Endothelial cell of umbilical vein (primary cell): Measurements from ENCODE around the gene KRTAP22-1. TPM values are rescaled to one million over a fixed set of nuclear protein-coding genes. Genes with fewer than 3 reads are reported as not detected.

ENCODE experiments used
- BruUV-seq: library from RNA; stranded (reverse); fragments of 400-500 nt; replicated peaks from 2 replicates; lab custom pipeline; 2021; lab: Mats Ljungman, UMichigan
- CTCF ChIA-PET: fragments of 300-600, 350-600 bp; sonication (Branson Sonifier 250); formaldehyde crosslinking; loops from one replicate; lab custom pipeline; 2021; ENCODE audit warnings: antibody characterized with exemption, inconsistent platforms; lab: Charles Lee
- POLR2A ChIA-PET: fragments of 300-600, 350-600 bp; sonication (Branson Sonifier 250); formaldehyde crosslinking; loops from one replicate; lab custom pipeline; 2021; ENCODE audit warnings: antibody characterized with exemption, inconsistent platforms; lab: Charles Lee
- DNase-seq: peaks from one replicate; pipeline ENCODE4 v3.0.0-alpha.2; 2011; ENCODE audit warnings: low read depth, low spot score
- FAIRE-seq: peaks from 2 replicates; lab custom pipeline; 2011; peaks lifted over from hg19 to GRCh38; lab: Jason Lieb, UNC
- H2AFZ ChIP-seq: 2 replicates; pipeline ENCODE4 v1.6.0; 2012; ENCODE audit warnings: low read depth, low read length, control low read depth, inconsistent platforms
- H3K27ac ChIP-seq: 2 replicates; pipeline ENCODE4 v1.5.1; 2011; ENCODE audit warnings: low read depth, mild to moderate bottlenecking, control low read depth, low read length, moderate library complexity; ENCODE audit not compliant: insufficient read depth
- H3K27me3 ChIP-seq, 2 experiments: 2 replicates each; pipeline versions ENCODE4 v1.6.0 to v1.6.1; 2011; ENCODE audit warnings: low read length in 2 of 2, mixed read lengths in 1 of 2; ENCODE audit not compliant: control insufficient read depth in 2 of 2, insufficient read depth in 2 of 2
- H3K36me3 ChIP-seq, 2 experiments: 2 replicates in 1 of 2; 3 replicates in 1 of 2; pipeline ENCODE4 v1.5.1; 2011; ENCODE audit warnings: low read length in 2 of 2, mild to moderate bottlenecking in 1 of 2, moderate library complexity in 1 of 2; ENCODE audit not compliant: control insufficient read depth in 2 of 2, insufficient read depth in 2 of 2; ENCODE audit errors: extremely low read depth in 1 of 2
- H3K4me1 ChIP-seq: 3 replicates; pipeline ENCODE4 v1.5.1; 2011; ENCODE audit warnings: mild to moderate bottlenecking, low read length; ENCODE audit not compliant: control insufficient read depth, insufficient read depth; ENCODE audit errors: extremely low read depth
- H3K4me2 ChIP-seq: 2 replicates; pipeline ENCODE4 v1.6.1; 2011; ENCODE audit warnings: low read length, control low read depth, mixed read lengths; ENCODE audit not compliant: insufficient read depth
- H3K4me3 ChIP-seq, 3 experiments: fragments of 200-600 bp in 1 of 3; sonication (generic), shearing (Covaris generic) in 1 of 3; replicated peaks in 1 of 3; 2 replicates each; pipeline ENCODE4 v1.5.1; 2011 to 2016; ENCODE audit warnings: control low read depth in 3 of 3, low read length in 3 of 3, mild to moderate bottlenecking in 2 of 3, inconsistent platforms in 1 of 3, low read depth in 1 of 3, moderate library complexity in 1 of 3; ENCODE audit not compliant: insufficient read depth in 1 of 3
- H3K79me2 ChIP-seq: 2 replicates; pipeline ENCODE4 v1.6.0; 2012; ENCODE audit warnings: low read length, inconsistent platforms; ENCODE audit not compliant: control insufficient read depth, insufficient read depth
- H3K9ac ChIP-seq: replicated peaks from 2 replicates; pipeline ENCODE3; 2011; ENCODE audit warnings: low read length, control low read depth; ENCODE audit not compliant: insufficient read depth; ENCODE audit errors: extremely low read depth
- H3K9me1 ChIP-seq: replicated peaks from 3 replicates; pipeline ENCODE4 v1.6.0; 2011; ENCODE audit warnings: mild to moderate bottlenecking, low read length; ENCODE audit not compliant: control insufficient read depth, insufficient read depth; ENCODE audit errors: extremely low read depth
- H3K9me3 ChIP-seq: replicated peaks from 2 replicates; pipeline ENCODE4 v1.5.1; 2012; ENCODE audit warnings: low read length, inconsistent platforms; ENCODE audit not compliant: control insufficient read depth, insufficient read depth
- H4K20me1 ChIP-seq: replicated peaks from 2 replicates; pipeline ENCODE3; 2011; ENCODE audit warnings: mild to moderate bottlenecking, low read length; ENCODE audit not compliant: control insufficient read depth, insufficient read depth; ENCODE audit errors: extremely low read depth
- CTCF ChIP-seq, 2 donors: IDR thresholded peaks; 1 replicate in 1 of 2; 2 replicates in 1 of 2; pipeline ENCODE4 v1.5.1; 2011; ENCODE audit warnings: low read length in 2 of 2, mild to moderate bottlenecking in 2 of 2, moderate library complexity in 2 of 2, control low read depth in 1 of 2, inconsistent platforms in 1 of 2, low read depth in 1 of 2; ENCODE audit not compliant: insufficient read depth in 1 of 2; ENCODE audit errors: extremely low read depth in 1 of 2
- EZH2 ChIP-seq: IDR thresholded peaks from 2 replicates; pipeline ENCODE4 v1.6.1; 2012; ENCODE audit warnings: borderline replicate concordance, low read depth, mild to moderate bottlenecking, moderate library complexity, low read length, inconsistent platforms; ENCODE audit not compliant: severe bottlenecking
- FOS ChIP-seq: IDR thresholded peaks from 2 replicates; pipeline ENCODE4 v1.6.1; 2011; ENCODE audit warnings: mild to moderate bottlenecking, low read length, moderate library complexity, borderline replicate concordance; ENCODE audit not compliant: insufficient read depth
- GATA2 ChIP-seq: IDR thresholded peaks from 2 replicates; pipeline ENCODE4 v1.7.0; 2011; ENCODE audit warnings: low read depth, mild to moderate bottlenecking, moderate library complexity, mixed read lengths, low read length; ENCODE audit not compliant: insufficient read length, insufficient read depth
- JUN ChIP-seq: IDR thresholded peaks from 2 replicates; pipeline ENCODE4 v1.6.1; 2011; ENCODE audit warnings: borderline replicate concordance, low read depth; ENCODE audit not compliant: insufficient read length, insufficient read depth
- MAX ChIP-seq: IDR thresholded peaks from 2 replicates; pipeline ENCODE4 v1.6.1; 2011; ENCODE audit not compliant: insufficient read depth, insufficient read length
- MYC ChIP-seq: IDR thresholded peaks from one replicate; pipeline ENCODE4 v1.6.1; 2011; ENCODE audit warnings: mild to moderate bottlenecking, low read depth, low read length
- POLR2A ChIP-seq: IDR thresholded peaks from 2 replicates; pipeline ENCODE4 v1.6.1; 2012; ENCODE audit warnings: low read depth, mild to moderate bottlenecking, control low read depth, low read length
- POLR2AphosphoS5 ChIP-seq: IDR thresholded peaks from 2 replicates; pipeline ENCODE4 v1.6.1; 2012; ENCODE audit warnings: low read depth, mild to moderate bottlenecking, control low read depth, low read length, moderate library complexity; ENCODE audit not compliant: insufficient read depth
- dilution Hi-C: fragments of 300-500 bp; cut with MboI; formaldehyde crosslinking; loops from one replicate; pipeline ENCODE4 v1.15.0; 2019; ENCODE audit warnings: low sequenced_read_pairs; ENCODE audit not compliant: extremely low pct_ligation_motif_present
- intact Hi-C: fragments of 100-400 bp; cut with micrococcal nuclease; formaldehyde crosslinking; loops from one replicate; pipeline ENCODE4 v1.10.0; 2022
- polyA plus RNA-seq, 4 experiments: library from polyadenylated mRNA; depleted of rRNA in 3 of 4; stranded (reverse) in 3 of 4; unstranded in 1 of 4; fragments of >200 nt; gene quantifications; 2 replicates each; pipeline versions ENCODE4 v1.2.1 to v1.2.3, GENCODE V29; 2011 to 2012; ENCODE audit warnings: missing spikeins in 1 of 4
- total RNA-seq: library from RNA; stranded (reverse); gene quantifications from 2 replicates; pipeline ENCODE4 v1.2.3, GENCODE V29; 2021

The KRTAP22-1 gene
- total and polyA plus RNA-seq, 2 donors (not counting 3 experiments of a cell fraction or from before 2014, with no cell fraction given) = not detected

- no peaks in the 10 kb centered on the region for H3K4me1 ChIP-seq
Observed at GRCh38 chr21:30563630-30564029, 37.3 kb upstream of the KRTAP22-1 start.

More at GRCh38 chr21:30563630-30564029, 37.3 kb upstream of the KRTAP22-1 start:
- TF ChIP-seq POLR2A (no peak), POLR2AphosphoS5 (no peak), GATA2 (no peak), EZH2 (no peak), JUN (no peak), MYC (no peak), FOS (no peak), MAX (no peak), CTCF (IDR thresholded peaks at IDR 0.05; ENCODE audit: extremely low read depth in 1 of 2, insufficient read depth in 1 of 2, low read depth in 1 of 2, low read length in 2 of 2) (no peak)
- CTCF ChIA-PET = no interaction called here
- Histone ChIP-seq H3K27ac (no peak overlapping the region), H4K20me1 (no peaks in the 10 kb centered on the region), H3K27me3 (no peaks in the 10 kb centered on the region), H3K9me3 (peaks cover 4% of the 10 kb centered on the region), H3K4me2 (no peak overlapping the region), H3K4me3 (no peak overlapping the region), H3K36me3 (no peaks in the 10 kb centered on the region), H2AFZ (no peak overlapping the region), H3K9me1 (no peaks in the 10 kb centered on the region), H3K79me2 (no peaks in the 10 kb centered on the region), H3K9ac (no peak overlapping the region)
- DNase-seq = no peak
- intact Hi-C loops (no loop called here), dilution Hi-C loops (no loop called here)
- BruUV-seq = no TSS peak
- POLR2A ChIA-PET = no interaction called here
- FAIRE-seq = no peak
